Calu3 (cell line): Measurements from ENCODE around the gene SUFU. TPM values are rescaled to one million over a fixed set of nuclear protein-coding genes. Genes with fewer than 3 reads are reported as not detected.

Source experiments
- BruUV-seq: library from RNA; stranded (reverse); fragments of 400-500 nt; replicated peaks from 2 replicates; lab custom pipeline; 2021; lab: Mats Ljungman, UMichigan
- CTCF ChIA-PET: fragments of 300-600 bp; sonication (Branson Sonifier 250); formaldehyde crosslinking; loops from one replicate; lab custom pipeline; 2022; ENCODE audit warnings: antibody characterized with exemption; lab: Charles Lee
- DNase-seq: peaks from one replicate; pipeline ENCODE4 v3.0.0; 2022
- H3K27ac Mint-ChIP-seq: one replicate; pipeline ENCODE4 v1.8.0; 2022; ENCODE audit warnings: mixed read lengths; ENCODE audit not compliant: unreplicated experiment
- H3K27me3 Mint-ChIP-seq: one replicate; pipeline ENCODE4 v1.8.0; 2022; ENCODE audit warnings: mixed read lengths; ENCODE audit not compliant: unreplicated experiment
- H3K36me3 Mint-ChIP-seq: one replicate; pipeline ENCODE4 v1.8.0; 2022; ENCODE audit warnings: mild to moderate bottlenecking, moderate library complexity, mixed read lengths; ENCODE audit not compliant: insufficient read depth, unreplicated experiment
- H3K4me1 Mint-ChIP-seq: one replicate; pipeline ENCODE4 v1.8.0; 2022; ENCODE audit warnings: mild to moderate bottlenecking, low read depth, mixed read lengths; ENCODE audit not compliant: unreplicated experiment
- H3K4me3 Mint-ChIP-seq: one replicate; pipeline ENCODE4 v1.8.0; 2022; ENCODE audit warnings: mild to moderate bottlenecking, low read depth, moderate library complexity, mixed read lengths; ENCODE audit not compliant: unreplicated experiment
- H3K9me3 Mint-ChIP-seq: one replicate; pipeline ENCODE4 v1.8.0; 2022; ENCODE audit warnings: low read depth, mixed read lengths; ENCODE audit not compliant: unreplicated experiment
- CTCF ChIP-seq: fragments of 200-600 bp; IDR thresholded peaks from one replicate; pipeline ENCODE4 v1.8.0; 2022; ENCODE audit warnings: antibody characterized with exemption; ENCODE audit not compliant: unreplicated experiment
- intact Hi-C: fragments of 100-400 bp; cut with micrococcal nuclease; formaldehyde crosslinking; loops from one replicate; pipeline ENCODE4 v1.10.0; 2022; ENCODE audit not compliant: unreplicated experiment
- total RNA-seq: library from RNA; stranded (reverse); gene quantifications from 2 replicates; pipeline ENCODE4 v1.2.3, GENCODE V29; 2022

Gene SUFU
- total RNA-seq, 1 experiment from 2014 or later = 7.0 TPM

- H3K9me3 Mint-ChIP-seq = no peaks in the 10 kb centered on the region
- DNase-seq = no peak
- no peaks in the 10 kb centered on the region for H3K27me3 Mint-ChIP-seq
- H3K36me3 Mint-ChIP-seq = no peaks in the 10 kb centered on the region
- intact Hi-C loops = no loop called here
- H3K27ac Mint-ChIP-seq = no peak overlapping the region
- CTCF ChIA-PET = no interaction called here
- no peak for TF ChIP-seq CTCF
- no peak overlapping the region for H3K4me3 Mint-ChIP-seq
- BruUV-seq = no TSS peak
- H3K4me1 Mint-ChIP-seq = no peaks in the 10 kb centered on the region
Observed at GRCh38 chr10:102681696-102682095, 177.9 kb downstream of the SUFU start.

GRCh38 chr10:102682416-102682815, 178.6 kb downstream of the SUFU start:
- CTCF ChIA-PET = no interaction called here
- Mint-ChIP-seq H3K27ac (no peak overlapping the region), H3K4me1 (no peaks in the 10 kb centered on the region), H3K27me3 (no peaks in the 10 kb centered on the region), H3K9me3 (no peaks in the 10 kb centered on the region), H3K4me3 (no peak overlapping the region), H3K36me3 (no peaks in the 10 kb centered on the region)
- no peak for TF ChIP-seq CTCF
- no peak for DNase-seq
- BruUV-seq = no TSS peak
- intact Hi-C loops = no loop called here

GRCh38 chr10:102682981-102683380, 179.2 kb downstream of the SUFU start:
- H3K4me1 Mint-ChIP-seq = no peaks in the 10 kb centered on the region
- no peak for TF ChIP-seq CTCF
- H3K27ac Mint-ChIP-seq = no peak overlapping the region
- H3K27me3 Mint-ChIP-seq = no peaks in the 10 kb centered on the region
- intact Hi-C loops = no loop called here
- BruUV-seq = no TSS peak
- H3K4me3 Mint-ChIP-seq = no peak overlapping the region
- no peaks in the 10 kb centered on the region for H3K36me3 Mint-ChIP-seq
- no peak for DNase-seq
- CTCF ChIA-PET = no interaction called here
- H3K9me3 Mint-ChIP-seq = no peaks in the 10 kb centered on the region

Other genes with a start within 250 kb of the SUFU start
- 64.7 and 72.9 TPM in 2 replicates for gene NFKB2, start 108.3 kb upstream of the SUFU start, total RNA-seq
- gene PSD, start 85.2 kb upstream of the SUFU start, total RNA-seq = 0.34 and 0.35 TPM in 2 replicates
- gene FBXL15, start 83.1 kb upstream of the SUFU start, total RNA-seq = 5.5 and 6.4 TPM in 2 replicates
- 38.1 and 43.8 TPM in 2 replicates for gene CUEDC2, start 71.4 kb upstream of the SUFU start, total RNA-seq
- gene C10orf95, start 52.4 kb upstream of the SUFU start, total RNA-seq = 0.57 and 0.59 TPM in 2 replicates
- 43.7 and 48.2 TPM in 2 replicates for gene ACTR1A, start 1.3 kb upstream of the SUFU start, total RNA-seq
- 52.1 and 66.3 TPM in 2 replicates for gene TRIM8, start 140.5 kb downstream of the SUFU start, total RNA-seq
- 5.2 and 5.6 TPM in 2 replicates for gene ARL3, start 210.4 kb downstream of the SUFU start, total RNA-seq
- gene SFXN2, start 210.7 kb downstream of the SUFU start, total RNA-seq = 21.2 and 22.9 TPM in 2 replicates
- 19.9 and 26.0 TPM in 2 replicates for gene WBP1L, start 240.0 kb downstream of the SUFU start, total RNA-seq